ENCODE results near the gene ITPA.

DNA sequence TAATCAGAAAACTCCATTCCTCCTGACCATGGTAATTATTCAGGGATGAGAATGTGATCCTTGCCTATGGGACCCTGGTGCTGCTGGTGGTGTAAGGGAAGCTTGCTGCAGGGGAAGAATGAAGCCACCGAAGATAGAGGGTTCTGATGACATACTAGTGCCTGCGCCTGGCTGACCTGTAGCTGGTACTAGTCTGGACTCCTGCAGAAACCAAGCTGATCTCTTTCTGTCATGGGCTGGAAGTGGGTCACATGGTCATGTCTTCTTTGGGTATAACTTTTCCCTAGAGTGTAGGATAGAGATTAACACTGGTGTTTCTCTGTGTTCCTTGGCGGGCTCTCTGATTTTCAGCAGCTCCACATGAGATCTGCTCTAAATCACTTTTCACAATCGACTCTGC is 38.3 kb downstream of the ITPA start:
- TF ChIP-seq, protein P1, sequence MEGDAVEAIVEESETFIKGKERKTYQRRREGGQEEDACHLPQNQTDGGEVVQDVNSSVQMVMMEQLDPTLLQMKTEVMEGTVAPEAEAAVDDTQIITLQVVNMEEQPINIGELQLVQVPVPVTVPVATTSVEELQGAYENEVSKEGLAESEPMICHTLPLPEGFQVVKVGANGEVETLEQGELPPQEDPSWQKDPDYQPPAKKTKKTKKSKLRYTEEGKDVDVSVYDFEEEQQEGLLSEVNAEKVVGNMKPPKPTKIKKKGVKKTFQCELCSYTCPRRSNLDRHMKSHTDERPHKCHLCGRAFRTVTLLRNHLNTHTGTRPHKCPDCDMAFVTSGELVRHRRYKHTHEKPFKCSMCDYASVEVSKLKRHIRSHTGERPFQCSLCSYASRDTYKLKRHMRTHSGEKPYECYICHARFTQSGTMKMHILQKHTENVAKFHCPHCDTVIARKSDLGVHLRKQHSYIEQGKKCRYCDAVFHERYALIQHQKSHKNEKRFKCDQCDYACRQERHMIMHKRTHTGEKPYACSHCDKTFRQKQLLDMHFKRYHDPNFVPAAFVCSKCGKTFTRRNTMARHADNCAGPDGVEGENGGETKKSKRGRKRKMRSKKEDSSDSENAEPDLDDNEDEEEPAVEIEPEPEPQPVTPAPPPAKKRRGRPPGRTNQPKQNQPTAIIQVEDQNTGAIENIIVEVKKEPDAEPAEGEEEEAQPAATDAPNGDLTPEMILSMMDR (IDR thresholded peaks at IDR 0.05; ENCODE audit: borderline replicate concordance, extremely low read depth, low read length, poor library complexity, severe bottlenecking), result no peak
- no peak for TF ChIP-seq EZH2 (IDR thresholded peaks at IDR 0.05; ENCODE audit: borderline replicate concordance, low read depth, low read length, severe bottlenecking)
